Breast epithelium (tissue), 3 donors: Measurements from ENCODE around the gene PHF24.

Experiments
- CTCF ChIP-seq, 3 donors: fragments of 450-650 bp; IDR thresholded peaks; one replicate each; pipeline ENCODE4 v1.5.1; 2016 to 2017; ENCODE audit warnings: antibody characterized with exemption in 3 of 3, mild to moderate bottlenecking in 3 of 3, moderate library complexity in 3 of 3
- POLR2A ChIP-seq: fragments of 450-650 bp; IDR thresholded peaks from one replicate; pipeline ENCODE4 v1.6.1; 2016; ENCODE audit warnings: antibody characterized with exemption, mild to moderate bottlenecking, moderate library complexity

GRCh38 chr9:34994260-34994899, 36.3 kb downstream of the PHF24 start:
- TF ChIP-seq POLR2A (no peak), CTCF (IDR thresholded peaks at IDR 0.05) (peak in 2 of 3 donors; percentile 44 to 48)
